HepG2 (cell line): Measurements from ENCODE around the gene CPPED1. TPM values are rescaled to one million over a fixed set of nuclear protein-coding genes. Genes with fewer than 3 reads are reported as not detected.

ENCODE experiments used
- ARHGAP35 ChIP-seq: sonication (generic); formaldehyde crosslinking; IDR thresholded peaks from 2 replicates; pipeline ENCODE4 v1.9.0; 2022; ENCODE audit warnings: mild to moderate bottlenecking, inconsistent platforms, moderate library complexity, missing genetic modification reagents, borderline replicate concordance
- ATF2 ChIP-seq: sonication (generic); formaldehyde crosslinking; IDR thresholded peaks from 2 replicates; pipeline ENCODE4 v1.4.0; 2020; ENCODE audit warnings: missing genetic modification reagents
- GTF2F1 ChIP-seq: fragments of 150-350 bp; IDR thresholded peaks from 2 replicates; pipeline ENCODE4 v1.6.1; 2014; ENCODE audit warnings: low read length
- MED1 ChIP-seq: sonication (generic); formaldehyde crosslinking; IDR thresholded peaks from 2 replicates; pipeline ENCODE4 v1.4.0; 2020; ENCODE audit warnings: missing genetic modification reagents
- REST ChIP-seq, 2 experiments: IDR thresholded peaks; 2 replicates each; pipeline ENCODE4 v1.6.1; 2011 to 2012; ENCODE audit warnings: low read length in 2 of 2, borderline replicate concordance in 1 of 2, low read depth in 1 of 2, mild to moderate bottlenecking in 1 of 2, moderate library complexity in 1 of 2
- YEATS2 ChIP-seq: sonication (generic); formaldehyde crosslinking; IDR thresholded peaks from 2 replicates; pipeline ENCODE4 v1.4.0; 2020; ENCODE audit warnings: missing genetic modification reagents, borderline replicate concordance
- ZFP1 ChIP-seq: IDR thresholded peaks from 2 replicates; pipeline ENCODE4 v1.6.1; 2016
- ZFYVE20 ChIP-seq: sonication (generic); formaldehyde crosslinking; IDR thresholded peaks from 2 replicates; pipeline ENCODE4 v1.8.0; 2023; ENCODE audit warnings: low read depth, mild to moderate bottlenecking, moderate library complexity, missing genetic modification reagents, borderline replicate concordance
- ZNF20 ChIP-seq: sonication (generic); formaldehyde crosslinking; IDR thresholded peaks from 2 replicates; pipeline ENCODE4 v1.4.0; 2020; ENCODE audit warnings: mild to moderate bottlenecking, moderate library complexity, missing genetic modification reagents
- ZNF275 ChIP-seq: sonication (generic); formaldehyde crosslinking; IDR thresholded peaks from 2 replicates; pipeline ENCODE4 v1.8.0; 2022; ENCODE audit warnings: missing genetic modification reagents, mild to moderate bottlenecking, inconsistent platforms, borderline replicate concordance
- ZNF296 ChIP-seq: sonication (generic); formaldehyde crosslinking; conservative IDR thresholded peaks from 2 replicates; pipeline ENCODE4 v1.5.0; 2020; ENCODE audit warnings: mild to moderate bottlenecking, missing genetic modification reagents
- ZNF614 ChIP-seq: IDR thresholded peaks from 2 replicates; pipeline ENCODE4 v1.6.1; 2018; ENCODE audit warnings: missing biosample characterization, missing genetic modification reagents, inconsistent platforms, borderline replicate concordance
- ZNF891 ChIP-seq: sonication (generic); formaldehyde crosslinking; IDR thresholded peaks from 2 replicates; pipeline ENCODE4 v1.5.0; 2020; ENCODE audit warnings: mild to moderate bottlenecking, missing genetic modification reagents
- polyA plus RNA-seq, 8 experiments: library from polyadenylated mRNA; depleted of rRNA in 3 of 8; stranded (reverse) in 7 of 8; unstranded in 1 of 8; fragments of >200 nt; fragmentation: Illumina TruSeq in 4 of 8; extraction: Trizol in 4 of 8; gene quantifications; 2 replicates each; pipeline versions ENCODE4 v1.2.1 to v1.2.3, GENCODE V29; 2011 to 2016; ENCODE audit warnings: low read depth in 4 of 8, missing spikeins in 1 of 8, mixed read lengths in 1 of 8; ENCODE audit not compliant: insufficient read depth in 1 of 8
- total RNA-seq, 5 experiments: library from RNA; depleted of rRNA; stranded (reverse); fragments of >200 nt; fragmentation: Illumina TruSeq; extraction: Trizol; gene quantifications; 2 replicates each; pipeline ENCODE4 v1.2.3, GENCODE V29; 2016; ENCODE audit warnings: low read depth in 1 of 5
- TF ChIP-seq, protein P1 (sequence below), 2 experiments: sonication (generic) in 1 of 2; formaldehyde crosslinking in 1 of 2; IDR thresholded peaks; 2 replicates each; pipeline versions ENCODE4 v1.6.1 to v1.9.0; 2014 to 2022; ENCODE audit warnings: antibody characterized with exemption in 1 of 2, borderline replicate concordance in 1 of 2, inconsistent platforms in 1 of 2, low read depth in 1 of 2, missing genetic modification reagents in 1 of 2

The CPPED1 gene
- total and polyA plus RNA-seq, 2 of the 13 experiments (the other 11 are each of a cell fraction or from before 2014, with no cell fraction given): 66.6 to 71.3 TPM

GRCh38 chr16:12803203-12804093, at the start of gene CPPED1 (continued):
- TF ChIP-seq, protein P1, sequence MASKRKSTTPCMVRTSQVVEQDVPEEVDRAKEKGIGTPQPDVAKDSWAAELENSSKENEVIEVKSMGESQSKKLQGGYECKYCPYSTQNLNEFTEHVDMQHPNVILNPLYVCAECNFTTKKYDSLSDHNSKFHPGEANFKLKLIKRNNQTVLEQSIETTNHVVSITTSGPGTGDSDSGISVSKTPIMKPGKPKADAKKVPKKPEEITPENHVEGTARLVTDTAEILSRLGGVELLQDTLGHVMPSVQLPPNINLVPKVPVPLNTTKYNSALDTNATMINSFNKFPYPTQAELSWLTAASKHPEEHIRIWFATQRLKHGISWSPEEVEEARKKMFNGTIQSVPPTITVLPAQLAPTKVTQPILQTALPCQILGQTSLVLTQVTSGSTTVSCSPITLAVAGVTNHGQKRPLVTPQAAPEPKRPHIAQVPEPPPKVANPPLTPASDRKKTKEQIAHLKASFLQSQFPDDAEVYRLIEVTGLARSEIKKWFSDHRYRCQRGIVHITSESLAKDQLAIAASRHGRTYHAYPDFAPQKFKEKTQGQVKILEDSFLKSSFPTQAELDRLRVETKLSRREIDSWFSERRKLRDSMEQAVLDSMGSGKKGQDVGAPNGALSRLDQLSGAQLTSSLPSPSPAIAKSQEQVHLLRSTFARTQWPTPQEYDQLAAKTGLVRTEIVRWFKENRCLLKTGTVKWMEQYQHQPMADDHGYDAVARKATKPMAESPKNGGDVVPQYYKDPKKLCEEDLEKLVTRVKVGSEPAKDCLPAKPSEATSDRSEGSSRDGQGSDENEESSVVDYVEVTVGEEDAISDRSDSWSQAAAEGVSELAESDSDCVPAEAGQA (IDR thresholded peaks at IDR 0.05; ENCODE audit: low read depth): peak; percentile 97
- TF ChIP-seq, protein P1 (CRISPR knock-in tag; IDR thresholded peaks at IDR 0.05; ENCODE audit: borderline replicate concordance): peak; percentile 89; the same call in 1 of the 2 replicates
- peak; percentile 99 for TF ChIP-seq ARHGAP35 (CRISPR knock-in tag)
- peak; percentile 74; the same call in 1 of the 2 replicates for TF ChIP-seq ZFYVE20 (CRISPR knock-in tag)
- TF ChIP-seq ZNF614 (CRISPR knock-in tag): peak; percentile 99
- TF ChIP-seq ZNF891 (CRISPR knock-in tag): peak; percentile 100
- peak; percentile 86 for TF ChIP-seq ZNF275 (CRISPR knock-in tag)
- TF ChIP-seq GTF2F1: peak; percentile 59; the same call in 1 of the 2 replicates
- peak in 1 of 2 experiments; percentile 23; a peak in 2 of 4 replicates for TF ChIP-seq REST (IDR thresholded peaks at IDR 0.05; ENCODE audit: borderline replicate concordance in 1 of 2, low read depth in 1 of 2, low read length in 2 of 2)
- TF ChIP-seq MED1 (CRISPR knock-in tag): peak; percentile 92; the same call in 1 of the 2 replicates
- peak; percentile 97 for TF ChIP-seq ZFP1 (CRISPR knock-in tag)
- peak; percentile 96 for TF ChIP-seq YEATS2 (CRISPR knock-in tag)
- peak; percentile 94 for TF ChIP-seq ATF2
- no peak; the same call in 1 of the 2 replicates for TF ChIP-seq ZNF20 (CRISPR knock-in tag)
- TF ChIP-seq ZNF296 (CRISPR knock-in tag): 0 out of 2 replicates have a peak, but pooled peaks have one; percentile 15
